Body of pancreas (tissue), 4 donors: Measurements from ENCODE around the gene S1PR5. TPM values are rescaled to one million over a fixed set of nuclear protein-coding genes. Genes with fewer than 3 reads are reported as not detected.

Source experiments
- ATAC-seq: fragments of 150-250 bp; one replicate; pipeline ENCODE4 v1.9.1; 2016
- DNase-seq, 4 donors: peaks; one replicate each; pipeline ENCODE4 v3.0.0-alpha.2; 2019
- H3K27ac ChIP-seq, 4 donors: fragments of 200-600 bp; sonication (generic); 1 replicate in 3 of 4; 2 replicates in 1 of 4; pipeline versions ENCODE4 v1.5.1 to v1.6.1; 2016 to 2019; ENCODE audit warnings: mild to moderate bottlenecking in 1 of 4, mixed read lengths in 1 of 4, moderate library complexity in 1 of 4
- H3K27me3 ChIP-seq, 2 donors: fragments of 200-600 bp; sonication (generic); one replicate each; pipeline ENCODE4 v1.6.0; 2016; ENCODE audit warnings: mild to moderate bottlenecking in 1 of 2
- H3K36me3 ChIP-seq, 2 donors: fragments of 200-600 bp; sonication (generic); replicated peaks in 1 of 2; 2 replicates each; pipeline ENCODE4 v1.5.1; 2016; ENCODE audit warnings: low read depth in 2 of 2; ENCODE audit not compliant: insufficient read depth in 1 of 2
- H3K4me1 ChIP-seq: fragments of 200-600 bp; sonication (generic); one replicate; pipeline ENCODE4 v1.6.0; 2016
- H3K4me3 ChIP-seq, 2 donors: fragments of 200-600 bp; sonication (generic); 1 replicate in 1 of 2; 2 replicates in 1 of 2; pipeline ENCODE4 v1.5.1; 2016 to 2019
- H3K9me3 ChIP-seq, 3 donors: fragments of 200-600 bp; sonication (generic); 1 replicate in 2 of 3; 2 replicates in 1 of 3; pipeline ENCODE4 v1.5.1; 2016
- CTCF ChIP-seq, 7 experiments: fragments of 450-650 bp in 4 of 7; fragments of 200-600 bp in 3 of 7; sonication (generic) in 3 of 7; IDR thresholded peaks; one replicate each; pipeline ENCODE4 v1.5.1; 2016 to 2019; ENCODE audit warnings: antibody characterized with exemption in 7 of 7
- POLR2A ChIP-seq, 3 donors: fragments of 450-650 bp; IDR thresholded peaks; one replicate each; pipeline ENCODE4 v1.6.1; 2016; ENCODE audit warnings: antibody characterized with exemption in 3 of 3, mild to moderate bottlenecking in 2 of 3
- WGBS, 2 donors: methylation state at CpG; one replicate each; pipeline ENCODE4 v1.1.5; 2017; 5-methylcytosine and 5-hydroxymethylcytosine counted together
- intact Hi-C: fragments of 100-400 bp; cut with DNase I; formaldehyde crosslinking; loops from one replicate; pipeline ENCODE4 v1.15.1; 2023
- total RNA-seq, 2 donors: library from RNA; depleted of rRNA; stranded (reverse); fragments of >200 nt; gene quantifications; one replicate each; pipeline ENCODE4 v1.1.0, GENCODE V29; 2016

Gene S1PR5
- total RNA-seq, result 1 to 10 TPM; 1.0 to 1.6 TPM

DNA sequence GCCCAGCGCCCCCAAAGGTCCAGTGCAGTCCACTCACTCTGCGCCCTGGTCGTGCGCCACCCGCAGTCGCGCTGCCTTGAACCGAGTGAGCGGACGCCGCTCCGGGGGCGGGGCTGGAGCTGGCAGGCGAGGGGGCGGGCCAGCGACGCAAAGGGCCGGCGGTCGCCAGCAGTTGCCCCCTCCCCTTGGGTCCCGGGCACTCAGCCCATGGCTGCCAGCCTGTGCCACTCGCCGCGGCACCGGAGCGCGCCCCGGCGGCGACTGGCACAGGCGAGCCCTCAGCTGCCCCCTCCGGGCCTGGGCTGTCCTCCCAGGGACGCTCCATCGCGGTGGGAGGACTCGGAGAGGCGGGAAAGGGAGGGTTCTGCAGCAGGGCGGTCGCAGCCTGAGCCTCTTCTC, at the start of gene S1PR5:
TSS of gene S1PR5 (minus strand) at position 87 of the 399 bp plus-strand sequence. CDS start 2,436 bp downstream, outside the sequence.
- Histone ChIP-seq H3K4me1 (peaks cover 61% of the 10 kb centered on the region), H3K27me3 (no peaks in the 10 kb centered on the region), H3K36me3 (no peaks in the 10 kb centered on the region), H3K27ac (peak within 1 kb of the TSS; percentile 5 to 57 (median 23)), H3K4me3 (peak within 1 kb of the TSS in 1 of 2 donors; percentile 4), H3K9me3 (no peaks in the 10 kb centered on the region)
- TF ChIP-seq POLR2A (IDR thresholded peaks at IDR 0.05), result no peak
- TF ChIP-seq CTCF (IDR thresholded peaks at IDR 0.05), result no peak
- intact Hi-C loops, result no loop called here
- WGBS, 2 donors, result 0 to 3% methylated on average over 2 to 31 of the region's 39 CpGs
- DNase-seq (peak; percentile 47 to 73 (median 57)), ATAC-seq (peak; percentile 21)

- H3K36me3 ChIP-seq, result no peaks in the 10 kb centered on the region
- intact Hi-C loops, result no loop called here
- TF ChIP-seq POLR2A (IDR thresholded peaks at IDR 0.05), result no peak
- no peak for TF ChIP-seq CTCF (IDR thresholded peaks at IDR 0.05)
- no peak overlapping the region for H3K4me3 ChIP-seq
- H3K4me1 ChIP-seq, result peaks cover 37% of the 10 kb centered on the region
- ATAC-seq, result no peak
- DNase-seq, result peak in 3 of 4 donors; percentile 17 to 35 (median 28)
- H3K27me3 ChIP-seq, result no peaks in the 10 kb centered on the region
- 45 to 49% methylated on average over 12 to 19 of the region's 19 CpGs for WGBS, 2 donors
- no peaks in the 10 kb centered on the region for H3K9me3 ChIP-seq
- H3K27ac ChIP-seq, result peak overlapping the region; percentile 68 to 89 (median 74)
Measured at GRCh38 chr19:10566658-10567410, 49.6 kb upstream of the S1PR5 start.

DNA sequence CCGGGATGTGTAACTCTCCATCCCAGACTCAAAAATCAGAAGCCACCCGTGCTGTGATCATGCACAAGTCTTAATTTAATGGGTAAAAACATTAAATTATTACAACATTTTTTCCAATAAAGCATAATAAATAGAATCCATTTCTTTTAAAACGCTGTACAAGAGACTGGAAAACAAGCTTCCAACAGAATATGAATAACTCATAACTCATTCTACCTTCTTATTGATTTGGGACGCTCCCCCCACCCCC, 49.1 kb upstream of the S1PR5 start:
- intact Hi-C loops, result no loop called here
- WGBS, 2 donors, result 0 to 1% methylated on average over 4 of the region's 4 CpGs
- H3K36me3 ChIP-seq, result no peaks in the 10 kb centered on the region

GRCh38 chr19:10565567-10566407, 48.5 kb upstream of the S1PR5 start, which contains the start of gene KRI1:
TSS of gene KRI1 (minus strand) at chr19:10566010. CDS start at chr19:10565999, 11 bp downstream.
- Histone ChIP-seq H3K36me3 (peaks cover 0 to 3% of the 10 kb centered on the region in 2 donors), H3K4me1 (peaks cover 37% of the 10 kb centered on the region), H3K4me3 (peak within 1 kb of the TSS; percentile 58 to 78), H3K27ac (peak within 1 kb of the TSS; percentile 68 to 89 (median 74)), H3K27me3 (no peaks in the 10 kb centered on the region), H3K9me3 (no peaks in the 10 kb centered on the region)
- DNase-seq (peak; percentile 99), ATAC-seq (peak; percentile 78)
- intact Hi-C loops, result no loop called here
- TF ChIP-seq POLR2A (IDR thresholded peaks at IDR 0.05) (peak; percentile 81 to 86 (median 85)), CTCF (IDR thresholded peaks at IDR 0.05) (peak; percentile 15 to 81 (median 54))
- 0% methylated on average over 9 to 71 of the region's 94 CpGs for WGBS, 2 donors

More for the DNA sequence above, 49.1 kb upstream of the S1PR5 start:
- Histone ChIP-seq H3K27ac (peak overlapping the region; percentile 68 to 89 (median 74)), H3K9me3 (no peaks in the 10 kb centered on the region), H3K4me1 (peaks cover 37% of the 10 kb centered on the region), H3K4me3 (peak overlapping the region in 1 of 2 donors; percentile 78), H3K27me3 (no peaks in the 10 kb centered on the region)
- no peak for DNase-seq
- TF ChIP-seq POLR2A (IDR thresholded peaks at IDR 0.05) (no peak), CTCF (IDR thresholded peaks at IDR 0.05) (no peak)
- no peak for ATAC-seq
